Progenitor cell of endocrine pancreas (in vitro differentiated cells): ENCODE results near the gene TENT4A. TPM values are rescaled to one million over a fixed set of nuclear protein-coding genes. Genes with fewer than 3 reads are reported as not detected.

Experiments
- DNase-seq: peaks from one replicate; pipeline ENCODE4 v3.0.0; 2021; ENCODE audit warnings: low spot score; ENCODE audit not compliant: unreplicated experiment
- H3K27ac Mint-ChIP-seq: 2 replicates; pipeline ENCODE4 v1.8.0; 2021; ENCODE audit warnings: mild to moderate bottlenecking, moderate library complexity, mixed read lengths
- H3K27me3 Mint-ChIP-seq: 2 replicates; pipeline ENCODE4 v1.8.0; 2021; ENCODE audit warnings: mixed read lengths
- H3K36me3 Mint-ChIP-seq: 2 replicates; pipeline ENCODE4 v1.8.0; 2022; ENCODE audit warnings: mixed read lengths; ENCODE audit not compliant: insufficient read depth
- H3K4me1 Mint-ChIP-seq: 2 replicates; pipeline ENCODE4 v1.8.0; 2021; ENCODE audit warnings: low read depth, mixed read lengths
- H3K4me3 Mint-ChIP-seq: 2 replicates; pipeline ENCODE4 v1.8.0; 2021; ENCODE audit warnings: low read depth, mild to moderate bottlenecking, moderate library complexity, mixed read lengths
- H3K9me3 Mint-ChIP-seq: 2 replicates; pipeline ENCODE4 v1.8.0; 2021; ENCODE audit warnings: low read depth, mixed read lengths
- total RNA-seq: library from RNA; stranded (reverse); gene quantifications from 2 replicates; pipeline ENCODE4 v1.2.1, GENCODE V29; 2021
- TF ChIP-seq, protein P1 (sequence below): fragments of 200-600 bp; sonication (generic); IDR thresholded peaks from one replicate; pipeline ENCODE4 v1.5.0; 2021; ENCODE audit warnings: antibody characterized with exemption, mild to moderate bottlenecking; ENCODE audit not compliant: unreplicated experiment

The TENT4A gene
- total RNA-seq, 1 donor from 2014 or later: 30.0 TPM

DNA sequence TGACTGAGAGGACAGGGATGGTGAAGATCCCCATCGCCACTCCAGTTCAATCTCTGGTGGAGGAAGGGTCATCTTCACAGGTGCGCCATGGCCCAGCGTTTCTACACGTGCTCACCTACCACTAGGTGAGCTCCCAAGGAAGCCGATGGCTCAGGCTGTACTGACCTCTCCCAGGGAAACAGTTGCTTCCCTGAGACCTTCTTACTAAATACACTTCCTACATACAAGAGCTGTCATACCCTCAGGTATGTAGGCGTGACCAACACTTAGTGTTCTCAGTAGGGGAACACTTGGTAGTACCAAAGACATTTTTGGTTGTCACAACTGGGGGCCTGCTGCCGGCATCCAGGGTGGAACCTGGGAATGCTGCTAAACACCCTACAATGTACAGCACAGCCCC lies 75.2 kb downstream of the TENT4A start:
- DNase-seq: no peak
- Mint-ChIP-seq H3K4me3 (no peak overlapping the region), H3K27me3 (peaks cover 26% of the 10 kb centered on the region), H3K4me1 (no peaks in the 10 kb centered on the region), H3K27ac (no peak overlapping the region), H3K9me3 (no peaks in the 10 kb centered on the region), H3K36me3 (no peaks in the 10 kb centered on the region)
- TF ChIP-seq, protein P1, sequence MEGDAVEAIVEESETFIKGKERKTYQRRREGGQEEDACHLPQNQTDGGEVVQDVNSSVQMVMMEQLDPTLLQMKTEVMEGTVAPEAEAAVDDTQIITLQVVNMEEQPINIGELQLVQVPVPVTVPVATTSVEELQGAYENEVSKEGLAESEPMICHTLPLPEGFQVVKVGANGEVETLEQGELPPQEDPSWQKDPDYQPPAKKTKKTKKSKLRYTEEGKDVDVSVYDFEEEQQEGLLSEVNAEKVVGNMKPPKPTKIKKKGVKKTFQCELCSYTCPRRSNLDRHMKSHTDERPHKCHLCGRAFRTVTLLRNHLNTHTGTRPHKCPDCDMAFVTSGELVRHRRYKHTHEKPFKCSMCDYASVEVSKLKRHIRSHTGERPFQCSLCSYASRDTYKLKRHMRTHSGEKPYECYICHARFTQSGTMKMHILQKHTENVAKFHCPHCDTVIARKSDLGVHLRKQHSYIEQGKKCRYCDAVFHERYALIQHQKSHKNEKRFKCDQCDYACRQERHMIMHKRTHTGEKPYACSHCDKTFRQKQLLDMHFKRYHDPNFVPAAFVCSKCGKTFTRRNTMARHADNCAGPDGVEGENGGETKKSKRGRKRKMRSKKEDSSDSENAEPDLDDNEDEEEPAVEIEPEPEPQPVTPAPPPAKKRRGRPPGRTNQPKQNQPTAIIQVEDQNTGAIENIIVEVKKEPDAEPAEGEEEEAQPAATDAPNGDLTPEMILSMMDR: no peak

DNA sequence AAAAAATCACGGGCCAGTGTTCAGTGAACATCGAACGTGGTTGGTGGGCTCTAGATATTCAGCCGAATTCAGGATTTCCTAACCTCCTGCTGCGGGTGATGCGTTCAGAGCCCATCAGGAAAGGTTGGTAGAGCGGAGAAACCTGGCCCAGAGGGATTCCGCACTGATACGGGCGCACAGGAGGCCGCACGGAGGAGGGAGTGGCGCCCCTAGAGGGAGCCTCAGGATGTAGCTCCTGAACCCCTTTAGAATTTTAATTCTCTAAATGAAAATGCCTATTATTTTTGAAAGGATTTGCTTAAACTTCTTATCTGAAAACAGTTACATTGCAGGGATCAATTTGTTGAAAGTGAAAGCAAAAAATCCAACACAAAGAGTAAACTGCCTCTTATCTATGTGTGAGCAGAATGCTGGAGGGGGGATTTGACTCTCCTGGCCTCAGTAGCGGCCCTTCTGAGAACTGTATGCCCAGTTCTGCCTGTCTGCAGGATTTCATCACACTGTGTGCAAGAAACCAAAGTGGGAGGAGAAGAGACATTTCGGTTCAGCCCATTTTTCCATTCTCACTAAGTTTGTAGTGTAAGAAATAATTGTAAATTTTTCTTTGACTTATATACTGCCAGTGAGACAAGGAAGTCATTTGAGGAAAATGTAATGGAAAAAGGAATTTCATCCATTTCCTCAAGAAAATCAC lies 75.9 kb downstream of the TENT4A start:
- DNase-seq: no peak
- H3K4me1 Mint-ChIP-seq: no peaks in the 10 kb centered on the region
- TF ChIP-seq, protein P1: peak; percentile 44
- no peaks in the 10 kb centered on the region for H3K36me3 Mint-ChIP-seq
- H3K27ac Mint-ChIP-seq: no peak overlapping the region
- H3K27me3 Mint-ChIP-seq: peaks cover 26% of the 10 kb centered on the region
- H3K4me3 Mint-ChIP-seq: no peak overlapping the region
- H3K9me3 Mint-ChIP-seq: no peaks in the 10 kb centered on the region

DNA sequence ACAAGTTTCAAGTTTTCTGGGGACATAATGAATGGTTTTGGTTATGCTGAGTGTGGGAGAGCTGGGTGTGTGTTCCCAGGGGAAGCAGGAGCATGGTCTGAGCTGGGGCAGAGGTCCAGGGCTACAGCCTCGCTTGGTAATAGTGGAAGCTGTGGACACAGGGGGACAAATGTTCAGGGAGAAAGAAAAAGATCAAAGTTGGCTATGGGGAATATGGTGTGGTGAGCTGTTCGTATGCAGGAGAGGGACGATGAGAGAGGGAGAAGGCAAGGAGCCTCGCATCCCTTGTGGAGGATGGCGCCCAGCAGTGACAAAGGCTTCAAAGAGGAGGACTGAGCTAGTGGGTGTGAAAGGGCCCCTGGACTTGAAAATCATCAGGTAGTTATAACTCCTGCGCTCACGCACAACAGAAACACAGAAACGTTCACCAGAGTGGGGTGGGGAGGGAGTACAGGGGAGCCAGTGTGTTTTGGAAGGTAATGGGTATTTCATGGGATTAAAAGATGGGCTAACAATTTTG lies 77.2 kb downstream of the TENT4A start:
- Mint-ChIP-seq H3K36me3 (no peaks in the 10 kb centered on the region), H3K4me1 (no peaks in the 10 kb centered on the region), H3K27ac (no peak overlapping the region), H3K27me3 (peaks cover 28% of the 10 kb centered on the region), H3K9me3 (no peaks in the 10 kb centered on the region), H3K4me3 (no peak overlapping the region)
- no peak for DNase-seq
- TF ChIP-seq, protein P1: no peak

DNA sequence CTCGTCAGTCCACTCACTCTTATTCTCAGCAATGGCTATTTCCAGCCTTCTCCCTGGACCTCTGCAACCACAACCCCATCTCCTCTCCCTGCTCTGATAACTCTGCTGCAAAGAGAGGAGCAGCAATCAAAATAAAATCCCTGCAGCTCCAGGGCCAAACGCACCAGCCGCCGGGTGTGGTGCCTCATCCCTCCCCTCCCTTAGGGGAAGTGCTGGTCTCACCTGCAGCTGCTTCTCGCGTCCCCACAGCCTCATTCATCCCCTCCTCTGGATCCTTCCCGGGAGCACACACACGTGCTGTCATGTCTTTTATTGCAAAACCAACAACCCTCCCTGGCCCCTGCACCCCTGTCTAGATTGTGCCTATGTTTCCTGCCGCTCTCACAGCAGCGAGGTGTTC lies 77.8 kb downstream of the TENT4A start:
- no peaks in the 10 kb centered on the region for H3K36me3 Mint-ChIP-seq
- no peak for DNase-seq
- H3K27me3 Mint-ChIP-seq: peaks cover 26% of the 10 kb centered on the region
- no peak overlapping the region for H3K27ac Mint-ChIP-seq
- no peaks in the 10 kb centered on the region for H3K4me1 Mint-ChIP-seq
- H3K9me3 Mint-ChIP-seq: no peaks in the 10 kb centered on the region
- H3K4me3 Mint-ChIP-seq: no peak overlapping the region
- TF ChIP-seq, protein P1: no peak

DNA sequence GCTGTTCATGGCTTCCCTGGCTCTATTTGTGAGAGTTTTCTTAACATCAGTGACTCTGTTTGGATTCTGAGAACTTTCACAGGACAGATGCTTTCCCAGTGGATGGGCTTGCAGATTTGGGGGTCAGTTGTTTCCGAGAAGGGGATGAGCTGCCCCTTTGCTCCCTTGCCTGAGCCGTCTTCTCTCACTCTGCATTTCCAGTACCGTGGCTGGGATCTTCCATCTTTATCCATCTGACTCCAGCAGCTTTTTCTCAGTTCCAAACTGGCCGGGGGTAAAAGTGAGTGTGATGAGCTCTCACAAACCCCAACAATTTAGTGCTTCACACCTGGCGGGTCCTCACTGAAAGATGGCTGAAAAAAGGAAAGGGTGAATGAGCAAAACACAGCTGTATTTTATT lies 79.1 kb downstream of the TENT4A start:
- no peak for DNase-seq
- Mint-ChIP-seq H3K27me3 (peaks cover 29% of the 10 kb centered on the region), H3K9me3 (no peaks in the 10 kb centered on the region), H3K4me1 (no peaks in the 10 kb centered on the region), H3K4me3 (no peak overlapping the region), H3K36me3 (no peaks in the 10 kb centered on the region), H3K27ac (no peak overlapping the region)
- TF ChIP-seq, protein P1: no peak
